HS-5 (cell line): ENCODE measurements around the gene PRAME.
"Not testable (repeated sequence)": the region's sequence is repeated elsewhere in the genome, so short reads cannot be mapped to it uniquely, and the experiment has no call there.

Experiments
- DNase-seq: peaks from one replicate; pipeline ENCODE4 v3.0.0-alpha.2; 2012; ENCODE audit warnings: low read depth

The PRAME gene

DNA sequence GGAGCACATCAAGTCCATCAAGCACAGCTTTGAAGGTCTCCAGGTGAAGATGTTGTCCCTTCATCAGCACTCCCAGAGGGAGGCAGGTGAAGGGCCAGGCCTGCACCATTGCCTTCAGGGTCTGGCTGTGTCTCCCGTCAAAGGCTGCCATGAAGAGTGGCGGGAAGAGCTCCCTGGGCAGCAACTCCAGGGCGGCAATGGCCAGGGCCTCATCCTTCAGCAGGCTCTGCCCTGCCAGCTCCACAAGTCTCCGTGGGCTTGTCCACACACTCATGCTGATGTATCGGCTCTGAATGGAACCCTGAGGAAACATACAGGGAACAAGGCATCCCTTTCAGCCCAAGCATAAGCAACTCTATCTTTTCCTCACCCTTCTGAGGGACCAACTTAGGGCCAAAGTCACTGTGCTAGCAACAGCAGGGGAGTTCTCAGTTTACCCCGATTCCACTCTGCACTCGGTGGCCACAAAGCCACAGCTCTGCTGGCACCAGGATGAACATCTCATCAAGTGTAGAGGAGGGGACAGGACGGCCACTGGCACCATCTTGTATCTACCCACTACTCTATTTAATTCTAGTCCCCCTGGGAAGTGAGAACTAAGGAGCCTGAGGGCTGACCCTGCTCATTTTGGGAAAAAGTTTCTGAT is 8.2 kb downstream of the PRAME start:
- DNase-seq = no peak

DNA sequence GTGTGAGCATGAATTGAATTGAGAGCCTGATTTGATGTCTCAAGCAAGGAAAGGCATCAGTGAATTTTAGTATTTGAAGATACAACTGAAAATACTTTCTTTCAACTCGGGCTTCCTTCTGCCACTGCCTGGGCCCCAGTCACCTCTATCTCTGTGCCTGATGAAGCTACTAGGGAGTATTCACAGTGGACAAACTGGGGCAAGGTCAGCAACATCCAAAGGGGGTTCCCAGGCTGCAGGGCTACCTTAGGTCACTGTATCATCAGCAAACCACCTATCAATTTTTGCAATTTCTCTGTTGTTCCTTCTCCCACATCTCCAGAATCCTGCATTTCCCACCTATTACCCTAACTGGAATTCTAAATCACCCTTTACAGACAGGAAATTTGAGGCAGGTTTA is 10.2 kb downstream of the PRAME start:
- DNase-seq = no peak

DNA sequence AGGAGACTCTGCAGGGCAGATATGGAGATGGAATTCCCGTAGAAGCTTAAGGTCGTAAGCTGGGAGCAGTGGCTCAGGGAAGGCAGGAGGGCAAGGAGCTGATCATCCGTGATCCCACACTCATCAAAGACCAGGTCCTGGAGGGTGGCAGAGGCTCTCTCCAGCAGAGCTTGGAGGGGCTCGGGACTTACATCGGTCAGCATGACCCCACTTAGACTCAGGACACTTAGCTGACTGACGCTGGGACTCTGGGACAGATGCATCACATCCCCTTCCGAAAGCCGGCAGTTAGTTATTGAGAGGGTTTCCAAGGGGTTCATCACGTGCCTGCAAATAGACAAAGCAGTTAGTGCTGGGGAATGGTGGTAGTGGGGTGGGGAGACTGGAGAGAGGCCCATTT is 10.7 kb downstream of the PRAME start:
- no peak for DNase-seq

DNA sequence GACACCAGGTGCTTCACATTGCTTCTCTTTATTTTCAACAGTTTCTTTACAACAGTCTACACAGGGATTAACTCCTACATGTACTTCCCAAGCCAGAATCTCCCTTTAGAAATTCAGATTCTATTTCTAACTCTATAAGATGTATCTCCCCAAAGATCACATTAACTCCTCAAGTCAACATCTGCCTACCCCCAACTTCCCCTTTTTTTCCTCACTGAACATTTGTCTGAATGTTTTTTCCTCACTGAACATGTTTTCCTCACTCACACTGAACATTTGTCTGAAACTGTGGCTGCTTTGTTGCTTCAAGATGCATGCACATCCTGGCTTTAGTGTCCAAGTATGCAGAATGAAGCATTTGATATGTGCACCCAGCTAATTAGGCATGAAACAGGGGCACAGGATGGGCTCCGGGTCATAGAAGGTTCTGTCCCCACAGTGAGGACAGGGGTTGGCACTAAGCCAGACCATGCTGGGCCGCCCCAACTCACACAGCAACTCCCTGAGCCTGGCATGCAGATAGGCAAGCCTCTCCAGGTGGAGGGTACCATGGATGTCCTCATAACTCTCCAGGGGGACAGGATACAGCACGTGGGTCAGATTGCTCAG is 11.3 kb downstream of the PRAME start:
- no peak for DNase-seq

DNA sequence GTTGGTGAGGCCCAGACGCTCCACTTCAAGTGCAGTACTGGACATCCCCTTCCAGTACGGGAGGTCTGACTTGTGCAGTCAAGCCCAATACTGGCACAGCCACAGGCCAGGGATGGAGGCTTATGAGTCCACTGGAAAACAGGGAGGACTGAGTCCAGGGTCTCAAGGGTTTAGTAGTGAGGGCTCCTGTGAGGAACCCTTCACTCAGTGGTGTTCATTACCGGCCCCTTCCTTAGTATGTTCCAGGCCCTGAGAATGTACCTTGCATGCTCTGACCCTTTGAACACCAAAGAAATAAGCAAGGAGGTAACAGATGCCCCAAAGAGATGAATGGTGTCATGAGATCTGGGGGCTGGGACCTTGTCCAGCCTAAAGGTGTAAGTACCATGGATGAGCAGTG is 11.8 kb downstream of the PRAME start:
- DNase-seq = no peak

DNA sequence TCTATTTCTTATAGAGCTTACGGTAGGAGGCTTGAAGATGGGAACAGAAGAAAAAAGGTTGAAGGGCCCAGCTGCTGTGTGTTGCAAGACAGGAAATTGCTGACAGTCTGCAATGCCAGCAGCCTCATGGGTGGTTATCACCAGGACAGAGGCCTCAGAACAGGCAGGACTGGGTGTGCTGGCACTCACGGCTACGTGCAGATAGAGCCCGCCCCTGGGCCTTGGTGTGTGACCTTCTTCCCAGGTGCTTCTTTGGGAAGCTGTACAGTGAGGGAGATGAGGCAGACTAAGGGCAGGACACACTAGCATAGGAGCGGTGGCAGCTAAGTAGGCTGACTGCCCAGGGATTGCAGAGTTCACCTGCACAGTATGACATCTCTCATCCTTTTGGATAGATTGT is 12.6 kb downstream of the PRAME start:
- no peak for DNase-seq

DNA sequence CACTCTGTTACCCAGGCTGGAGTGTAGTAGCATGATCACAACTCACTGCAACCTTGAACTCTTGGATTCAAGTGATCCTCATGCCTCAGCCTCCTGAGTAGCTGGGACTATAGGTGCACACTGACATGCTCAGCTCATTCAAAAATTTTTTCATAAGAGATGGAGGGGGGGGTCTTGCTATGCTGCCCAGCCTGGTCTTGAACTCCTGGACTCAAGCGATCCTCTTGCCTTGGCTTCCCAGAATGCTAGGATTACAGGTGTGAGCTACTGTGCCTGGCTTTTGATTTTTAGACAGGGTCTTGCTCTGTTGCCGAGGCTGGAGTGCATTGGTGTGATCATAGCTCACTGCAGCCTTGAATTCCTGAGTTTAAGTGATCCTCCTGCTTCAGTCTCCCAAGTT is 14.0 kb downstream of the PRAME start:
- no peak for DNase-seq

DNA sequence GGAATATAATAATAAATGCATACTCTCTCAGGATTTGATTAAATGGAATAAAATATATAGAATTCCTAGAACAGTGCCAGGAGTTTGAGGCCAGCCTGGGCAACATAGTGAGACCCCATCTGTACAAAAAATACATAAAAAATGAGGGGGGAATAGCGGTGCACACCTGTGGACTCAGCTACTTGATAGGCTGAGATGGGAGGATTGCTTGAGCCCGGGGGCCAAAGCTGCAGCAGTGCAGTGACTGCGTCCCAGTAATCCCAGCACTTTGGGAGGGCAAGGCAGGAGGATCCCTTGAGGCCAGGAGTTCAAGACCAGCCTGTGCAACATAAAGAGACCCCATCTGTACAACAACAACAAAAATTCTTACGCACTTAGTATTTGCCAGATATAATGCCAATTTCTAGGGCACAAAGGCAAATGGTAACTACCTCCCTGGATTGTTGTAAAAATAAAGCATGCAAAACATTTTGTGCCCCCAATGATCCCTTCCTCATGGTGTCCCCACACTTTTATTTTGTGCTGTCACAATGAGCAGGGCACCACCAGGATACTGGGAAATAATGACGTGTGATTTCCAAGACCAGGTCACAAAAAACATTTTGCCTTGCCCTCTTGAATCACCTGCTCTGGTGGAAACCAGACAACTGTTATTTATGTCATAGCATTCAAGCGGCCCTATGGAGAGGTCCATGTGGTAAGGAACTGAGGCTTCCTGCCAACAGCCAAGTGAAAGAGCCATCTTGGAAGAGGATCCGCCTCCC is 20.7 kb downstream of the PRAME start:
- no peak for DNase-seq

DNA sequence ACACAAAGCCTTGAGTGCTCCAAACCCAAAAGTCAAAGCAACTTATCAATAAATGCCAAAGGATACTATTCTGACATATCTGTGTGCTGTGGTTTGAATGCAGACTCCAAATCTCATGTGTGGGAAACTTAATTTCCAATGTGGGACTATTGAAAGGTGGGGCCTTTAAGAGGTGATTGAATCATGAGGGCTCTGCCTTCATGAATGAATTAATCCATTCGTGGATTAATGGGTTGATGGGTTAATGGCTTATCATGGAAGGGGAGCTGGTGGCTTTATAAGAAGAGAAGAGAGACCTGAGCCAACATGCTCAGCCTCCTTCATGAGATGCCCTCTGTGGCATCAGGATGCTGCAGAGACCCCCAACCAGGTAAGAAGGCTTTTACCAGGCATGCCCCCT is 22.1 kb downstream of the PRAME start:
- no peak for DNase-seq

DNA sequence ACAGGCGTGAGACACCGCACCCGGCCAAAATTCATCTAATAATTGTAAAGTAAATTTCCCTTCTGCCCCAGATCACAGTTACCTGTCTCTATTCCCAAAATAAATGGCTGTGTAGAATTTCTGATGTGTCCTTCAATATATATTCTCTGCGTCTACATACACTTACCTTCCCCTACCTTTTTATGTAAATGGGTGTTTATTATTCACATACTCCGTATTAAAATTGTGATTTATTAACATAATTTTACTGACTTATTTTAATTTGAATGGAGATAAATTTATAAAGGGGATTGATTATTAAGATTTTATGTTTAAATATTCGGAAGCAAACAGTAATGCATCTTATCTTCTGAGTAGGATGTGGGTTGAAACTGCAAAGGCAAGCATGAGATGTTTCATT is 22.6 kb downstream of the PRAME start:
- no peak for DNase-seq

DNA sequence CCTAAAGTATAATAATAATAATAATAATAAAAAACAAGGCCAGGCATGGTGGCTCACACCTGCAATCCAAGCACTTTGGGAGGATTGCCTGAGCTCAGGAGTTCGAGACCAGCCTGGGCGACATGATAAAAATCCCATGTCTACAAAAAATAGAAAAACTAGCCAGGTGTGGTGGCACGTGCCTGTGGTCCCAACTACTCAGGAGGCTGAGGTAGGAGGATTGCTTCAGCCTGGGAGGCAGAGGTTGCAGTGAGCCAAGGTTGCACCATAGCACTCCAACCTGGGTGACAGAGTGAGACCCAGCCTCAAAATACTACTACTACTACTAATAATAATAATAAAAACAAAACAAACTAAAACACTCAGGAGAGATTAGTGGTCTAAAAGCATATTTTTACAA is 23.4 kb downstream of the PRAME start:
- no peak for DNase-seq

DNA sequence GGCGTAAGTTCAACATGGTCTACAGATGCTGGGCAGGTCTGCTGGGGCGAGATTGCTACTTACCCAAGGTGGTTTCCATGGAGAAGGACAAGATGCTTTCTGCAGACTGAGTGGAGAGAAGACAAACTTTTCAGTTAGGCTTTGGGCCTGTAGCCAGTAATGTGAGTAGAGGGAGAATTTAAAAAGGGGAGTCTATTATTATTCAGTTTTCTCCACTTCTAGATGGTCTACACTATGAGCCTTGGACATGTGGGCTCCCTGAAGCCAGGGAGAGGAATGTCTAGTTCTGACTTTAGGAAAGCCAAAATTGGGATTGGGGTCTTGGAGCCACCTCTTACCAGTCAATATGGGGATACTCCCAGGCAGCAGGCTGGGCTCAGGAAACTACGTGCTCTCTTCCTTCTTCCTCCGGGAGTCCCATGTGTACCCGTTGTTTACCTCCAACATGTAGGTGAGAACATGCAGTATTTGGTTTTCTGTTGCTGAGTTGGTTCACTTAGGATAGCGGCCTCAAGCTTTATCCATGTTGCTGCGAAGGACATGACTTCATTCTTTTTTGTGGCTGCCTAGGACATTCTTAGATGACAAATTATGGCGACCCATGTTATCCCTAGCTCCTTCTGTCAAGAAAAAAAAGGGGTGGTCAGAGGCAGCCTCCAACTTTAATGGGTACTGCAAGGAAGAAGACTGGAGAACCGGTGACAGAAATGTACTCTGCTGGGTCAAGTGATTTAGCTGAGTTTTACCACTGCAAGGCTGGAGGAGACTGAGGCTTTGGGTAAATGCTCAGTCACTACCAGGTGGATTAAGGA is 24.3 kb downstream of the PRAME start:
- DNase-seq = no peak

DNA sequence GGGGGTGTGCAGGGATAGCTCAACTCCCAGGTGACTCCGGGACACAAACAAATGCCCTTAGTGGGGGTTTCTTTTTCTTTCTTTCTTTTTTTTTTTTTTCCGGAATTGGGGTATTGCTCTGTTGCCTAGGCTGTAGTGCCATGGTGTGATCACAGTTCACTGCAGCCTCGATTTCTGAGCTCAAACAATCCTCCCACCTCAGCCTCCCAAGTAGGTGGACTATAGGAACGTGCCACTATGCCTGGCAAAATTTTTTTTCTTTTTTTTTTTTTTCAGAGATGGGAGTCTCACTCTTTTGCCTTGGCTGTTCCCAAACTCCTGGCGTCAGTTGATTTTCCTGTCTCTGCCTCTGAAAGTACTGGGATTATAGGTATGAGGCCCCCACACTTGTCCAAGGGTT is 25.2 kb downstream of the PRAME start:
- DNase-seq = no peak

DNA sequence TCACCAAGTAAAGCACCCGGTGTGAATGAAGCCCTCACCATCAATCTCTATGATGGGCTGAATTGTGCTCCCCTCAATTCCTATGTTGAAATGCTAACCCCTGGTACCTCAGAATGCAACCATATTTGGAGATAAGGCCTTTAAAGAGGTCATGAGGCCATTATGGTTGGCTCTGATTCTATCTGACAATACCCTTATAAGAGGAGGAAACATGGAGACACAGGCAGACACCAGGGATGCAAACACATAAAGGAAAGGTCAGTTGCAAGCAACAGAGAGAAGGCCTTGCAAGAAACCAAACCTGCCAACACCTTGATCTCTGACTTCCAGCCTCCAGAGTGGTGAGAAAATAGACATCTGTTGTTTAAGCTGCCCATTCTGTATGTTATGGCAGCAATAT is 25.6 kb downstream of the PRAME start:
- no peak for DNase-seq

DNA sequence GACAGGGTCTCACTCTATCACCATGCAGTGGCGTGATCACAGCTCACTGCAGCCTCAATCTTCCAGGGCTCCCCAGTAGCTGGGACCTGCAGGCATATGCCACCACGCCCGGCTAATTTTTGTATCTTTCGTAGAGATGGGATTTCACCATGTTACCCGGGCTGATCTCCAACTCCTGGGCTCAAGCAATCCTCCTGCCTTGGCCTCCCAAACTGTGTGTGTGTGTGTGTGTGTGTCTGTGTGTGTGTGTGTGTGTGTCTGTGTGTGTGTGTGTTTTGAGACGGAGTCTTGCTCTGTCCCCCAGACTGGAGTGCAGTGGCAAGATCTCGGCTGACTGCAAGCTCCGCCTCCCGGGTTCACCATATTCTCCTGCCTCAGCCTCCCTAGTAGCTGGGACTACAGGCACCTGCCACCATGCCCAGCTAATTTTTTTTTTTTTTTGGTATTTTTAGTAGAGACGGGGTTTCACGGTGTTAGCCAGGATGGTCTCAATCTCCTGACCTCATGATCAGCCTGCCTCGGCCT is 26.5 kb downstream of the PRAME start:
- DNase-seq = not testable (repeated sequence)

DNA sequence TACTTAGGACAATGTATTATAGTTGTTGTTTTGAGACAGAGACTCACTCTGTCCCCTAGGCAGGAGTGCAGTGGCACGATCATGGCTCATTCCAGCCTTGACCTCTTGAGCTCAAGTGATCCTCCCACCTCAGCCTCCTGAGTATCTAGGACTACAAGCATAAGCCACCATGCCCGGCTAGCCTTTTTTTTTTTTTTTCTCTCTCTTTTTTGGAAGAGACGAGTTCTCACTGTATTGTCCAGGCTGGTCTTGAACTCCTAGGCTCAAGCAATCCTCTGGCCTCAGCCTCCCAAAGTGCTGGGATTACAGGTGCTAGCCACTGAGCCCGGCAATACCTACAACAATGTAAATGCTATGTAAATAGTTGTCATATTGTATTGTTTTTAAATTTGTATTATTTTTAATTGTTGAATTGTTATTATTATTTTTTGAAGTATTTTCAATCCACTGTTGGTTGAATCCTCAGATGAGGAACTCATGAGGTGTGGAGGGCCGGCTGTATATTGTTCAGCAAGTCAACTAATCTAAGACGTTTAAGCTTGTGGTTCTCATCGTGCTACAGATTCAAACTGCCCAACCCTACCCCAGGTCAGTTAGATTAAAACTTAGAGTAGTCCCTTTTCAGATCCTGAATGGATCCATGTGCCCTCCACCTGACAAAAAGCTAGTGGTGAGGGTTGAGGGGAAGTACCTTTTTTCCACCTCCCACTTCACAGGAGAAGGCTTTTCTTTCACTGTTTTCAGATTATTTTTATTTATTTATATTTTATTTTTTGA is 27.1 kb downstream of the PRAME start:
- DNase-seq = no peak

DNA sequence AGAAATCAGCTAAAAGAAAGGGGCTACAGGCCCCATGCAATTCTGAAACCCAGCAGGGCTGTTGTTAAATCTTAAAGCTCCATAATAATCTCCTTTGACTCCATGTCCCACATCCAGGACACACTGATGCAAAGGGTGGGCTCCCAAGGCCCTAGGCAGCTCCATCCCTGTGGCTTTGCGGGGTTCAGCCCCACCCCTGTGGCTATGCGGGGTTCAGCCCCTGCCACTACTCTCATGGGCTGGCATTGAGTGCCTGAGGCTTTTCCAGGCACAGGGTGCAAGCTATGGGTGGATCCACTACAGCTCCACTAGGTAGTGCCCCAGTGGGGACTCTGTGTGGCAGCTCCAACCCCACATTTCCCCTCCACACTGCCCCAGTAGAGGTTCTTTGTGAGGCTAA is 30.3 kb downstream of the PRAME start:
- DNase-seq = no peak

DNA sequence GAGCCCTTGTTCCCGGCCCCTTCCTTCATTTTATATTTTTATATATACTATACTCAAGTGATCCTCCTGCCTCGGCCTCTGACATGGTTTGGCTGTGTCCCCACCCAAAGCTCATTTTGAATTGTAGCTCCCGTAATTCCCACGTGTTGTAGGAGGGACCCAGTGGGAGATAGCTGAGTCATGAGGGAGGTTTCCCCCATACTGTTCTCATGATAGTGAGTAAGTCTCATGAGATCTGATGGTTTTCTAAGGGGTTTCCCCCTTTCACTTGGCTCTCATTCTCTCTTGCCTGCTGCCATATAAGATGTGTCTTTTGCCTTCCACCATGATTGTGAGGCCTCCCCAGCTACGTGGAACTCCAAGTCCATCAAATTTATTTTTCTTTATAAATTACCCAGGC is 31.8 kb downstream of the PRAME start:
- DNase-seq = no peak

DNA sequence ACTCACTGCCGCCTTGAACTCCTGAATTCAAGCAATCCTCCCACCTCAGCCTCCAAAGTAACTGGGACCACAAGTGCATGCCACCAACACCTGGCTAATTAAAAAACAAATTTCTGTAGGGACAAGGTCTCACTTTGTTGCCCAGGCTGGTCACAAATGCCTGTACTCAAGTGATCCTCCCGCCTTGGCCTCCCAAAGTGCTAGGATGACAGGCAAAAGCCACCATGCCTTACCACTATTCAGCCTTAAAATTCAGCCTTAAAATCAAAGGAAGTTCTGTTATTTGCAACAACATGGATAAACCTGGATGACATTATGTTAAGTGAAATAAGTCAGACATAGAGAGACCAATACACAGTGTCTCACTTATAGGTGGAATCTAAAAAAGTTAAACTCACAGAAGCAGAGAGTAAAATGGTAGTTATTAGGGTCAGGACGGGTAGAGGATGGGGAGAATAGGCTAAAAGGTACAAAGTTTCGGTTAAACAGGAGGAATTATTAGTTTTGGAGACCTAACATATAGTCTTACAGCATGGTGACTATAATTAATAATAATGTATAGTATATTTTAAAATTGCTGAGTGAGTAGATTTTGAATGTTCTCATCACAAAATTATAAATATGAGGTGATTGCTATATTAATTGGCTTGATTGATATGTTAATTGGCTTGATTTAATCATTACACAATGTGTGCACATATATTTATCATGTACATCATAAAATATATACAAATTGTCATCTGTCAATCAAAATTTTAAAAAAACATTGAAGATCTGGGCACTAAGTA is 32.7 kb downstream of the PRAME start:
- no peak for DNase-seq

DNA sequence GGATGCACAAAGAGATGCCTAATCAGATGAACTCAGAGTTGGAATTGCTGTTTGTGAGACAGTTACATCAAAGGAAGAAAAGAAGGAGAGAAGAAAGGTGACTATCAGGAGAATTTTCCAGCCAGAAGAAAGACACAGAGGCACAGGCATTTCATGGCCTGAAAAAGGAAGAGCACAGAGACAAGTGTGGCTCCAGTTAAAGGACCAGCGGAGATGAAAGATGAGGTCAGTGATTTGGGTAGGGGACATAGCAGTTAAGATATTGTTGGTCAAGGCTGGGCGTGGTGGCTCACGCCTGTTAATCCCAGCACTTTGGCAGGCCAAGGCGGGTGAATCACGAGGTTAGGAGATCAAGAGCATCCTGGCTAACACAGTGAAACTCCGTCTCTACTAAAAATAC is 35.6 kb downstream of the PRAME start:
- no peak for DNase-seq

DNA sequence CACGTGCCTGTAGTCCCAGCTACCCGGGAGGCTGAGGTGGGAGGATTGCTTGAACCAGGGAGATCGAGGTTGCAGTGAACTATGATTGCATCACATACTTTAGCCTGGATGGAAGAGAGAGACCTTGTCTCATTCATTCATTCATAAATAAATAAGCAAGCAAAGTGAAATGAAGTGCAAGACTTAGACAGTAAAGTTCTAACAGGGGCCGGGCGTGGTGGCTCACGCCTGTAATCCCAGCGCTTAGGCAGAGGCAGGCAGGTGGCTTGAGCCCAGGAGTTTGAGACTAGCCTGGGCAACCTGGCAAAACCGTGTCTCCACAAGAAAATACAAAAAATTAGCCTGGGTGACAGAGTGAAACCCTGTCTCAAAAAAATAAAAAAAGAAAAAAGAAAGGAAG is 37.4 kb downstream of the PRAME start:
- no peak for DNase-seq
